Right hindlimb (tissue), 1 donor: ENCODE results near the gene ATP8B1.
A peak's percentile ranks its signal among the peaks of the same experiment; 100 is the strongest.

Experiments used
- DNase-seq: peaks from one replicate; pipeline ENCODE4 v3.0.0-alpha.2; 2018

ATP8B1 gene

GRCh38 chr18:57791911-57792310 lies 11.2 kb downstream of the ATP8B1 start:
- DNase-seq: no peak

GRCh38 chr18:57791192-57791591 lies 11.9 kb downstream of the ATP8B1 start:
- DNase-seq: no peak

- no peak for DNase-seq
These were observed 12.8 kb downstream of the ATP8B1 start for GRCh38 chr18:57790316-57790715.

- DNase-seq: no peak
These were observed 13.4 kb downstream of the ATP8B1 start for GRCh38 chr18:57789759-57790158.

- DNase-seq: peak; percentile 54
These were observed 14.0 kb downstream of the ATP8B1 start for GRCh38 chr18:57789090-57789489.

GRCh38 chr18:57787068-57787685 lies 15.9 kb downstream of the ATP8B1 start:
- DNase-seq: no peak

GRCh38 chr18:57785751-57786437 lies 17.2 kb downstream of the ATP8B1 start:
- no peak for DNase-seq

GRCh38 chr18:57784801-57785114 lies 18.4 kb downstream of the ATP8B1 start:
- no peak for DNase-seq

- DNase-seq: no peak
These were observed 18.9 kb downstream of the ATP8B1 start for GRCh38 chr18:57784034-57784800.

- DNase-seq: no peak
These were observed 21.1 kb downstream of the ATP8B1 start for GRCh38 chr18:57782049-57782448.

GRCh38 chr18:57780706-57781347 lies 22.3 kb downstream of the ATP8B1 start:
- no peak for DNase-seq

GRCh38 chr18:57780318-57780705 lies 22.8 kb downstream of the ATP8B1 start:
- peak; percentile 66 for DNase-seq

GRCh38 chr18:57776767-57777166 lies 26.3 kb downstream of the ATP8B1 start:
- no peak for DNase-seq

GRCh38 chr18:57776354-57776753 lies 26.8 kb downstream of the ATP8B1 start:
- no peak for DNase-seq

GRCh38 chr18:57775937-57776336 lies 27.2 kb downstream of the ATP8B1 start:
- DNase-seq: no peak

GRCh38 chr18:57772387-57772799 lies 30.7 kb downstream of the ATP8B1 start:
- DNase-seq: no peak

- DNase-seq: no peak
These were observed 31.5 kb downstream of the ATP8B1 start for GRCh38 chr18:57771626-57772025.

- no peak for DNase-seq
These were observed 31.9 kb downstream of the ATP8B1 start for GRCh38 chr18:57771193-57771592.

GRCh38 chr18:57768537-57769326 lies 34.4 kb downstream of the ATP8B1 start:
- DNase-seq: no peak

- no peak for DNase-seq
These were observed 35.7 kb downstream of the ATP8B1 start for GRCh38 chr18:57767259-57768050.

- DNase-seq: no peak
These were observed 38.1 kb downstream of the ATP8B1 start for GRCh38 chr18:57764995-57765394.

- no peak for DNase-seq
These were observed 39.0 kb downstream of the ATP8B1 start for GRCh38 chr18:57764087-57764486.
